ENCODE data around the gene GPR84.
"Not testable (repeated sequence)": the region's sequence is repeated elsewhere in the genome, so short reads cannot be mapped to it uniquely, and the experiment has no call there.

Gene GPR84

DNA sequence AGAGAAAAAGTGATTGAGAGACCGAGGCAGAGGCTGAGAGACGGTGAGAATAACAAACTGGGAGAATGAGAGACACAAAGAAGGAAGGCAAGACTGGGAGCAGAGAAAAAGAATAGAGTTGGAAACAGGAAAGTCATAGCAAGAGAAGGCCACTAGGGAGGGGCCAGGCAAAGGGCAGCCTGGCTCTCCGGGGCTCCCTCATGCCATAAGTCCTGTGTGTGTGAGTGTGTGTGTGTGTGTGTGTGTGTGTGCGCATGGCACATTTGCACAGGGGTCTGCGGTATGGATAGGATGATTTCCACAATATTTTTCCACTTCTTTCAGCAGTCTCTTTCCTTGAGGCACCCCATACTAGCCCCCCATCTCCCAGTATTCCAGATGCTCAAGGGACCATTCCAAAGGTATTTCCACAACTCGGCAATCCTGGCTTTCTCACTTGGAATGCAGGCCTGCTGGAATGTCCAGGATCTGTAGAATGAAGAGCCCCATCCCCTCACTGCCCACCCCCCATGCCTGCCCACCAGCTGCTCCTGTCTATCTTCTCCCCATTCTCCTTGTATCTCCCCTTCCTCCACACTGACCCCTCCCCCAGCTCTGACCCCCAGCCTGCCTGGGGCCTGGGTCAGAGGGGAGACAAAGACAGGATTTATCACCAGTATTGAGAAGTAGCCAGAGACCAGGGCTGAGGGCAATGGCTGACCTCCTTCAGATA, 9.0 kb downstream of the GPR84 start:
- peak; percentile 25 for DNase-seq (ENCODE audit: low read depth)

DNA sequence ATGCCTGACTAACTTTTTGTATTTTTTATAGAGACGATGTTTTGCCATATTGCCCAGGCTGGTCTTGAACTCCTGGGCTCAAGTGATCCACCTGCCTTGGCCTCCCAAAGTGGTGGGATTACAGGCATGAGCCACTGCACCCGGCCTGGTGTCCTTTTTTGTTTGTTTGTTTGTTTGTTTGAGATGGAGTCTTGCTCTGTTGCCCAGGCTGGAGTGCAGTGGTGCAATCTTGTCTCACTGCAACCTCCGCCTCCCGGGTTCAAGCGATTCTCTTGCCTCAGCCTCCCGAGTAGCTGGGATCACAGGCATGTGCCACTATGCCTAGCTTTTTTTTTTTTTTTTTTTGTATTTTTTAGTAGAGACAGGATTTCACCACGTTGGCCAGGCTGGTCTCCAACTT, 10.0 kb downstream of the GPR84 start:
- not testable (repeated sequence) for DNase-seq (ENCODE audit: low read depth)

DNA sequence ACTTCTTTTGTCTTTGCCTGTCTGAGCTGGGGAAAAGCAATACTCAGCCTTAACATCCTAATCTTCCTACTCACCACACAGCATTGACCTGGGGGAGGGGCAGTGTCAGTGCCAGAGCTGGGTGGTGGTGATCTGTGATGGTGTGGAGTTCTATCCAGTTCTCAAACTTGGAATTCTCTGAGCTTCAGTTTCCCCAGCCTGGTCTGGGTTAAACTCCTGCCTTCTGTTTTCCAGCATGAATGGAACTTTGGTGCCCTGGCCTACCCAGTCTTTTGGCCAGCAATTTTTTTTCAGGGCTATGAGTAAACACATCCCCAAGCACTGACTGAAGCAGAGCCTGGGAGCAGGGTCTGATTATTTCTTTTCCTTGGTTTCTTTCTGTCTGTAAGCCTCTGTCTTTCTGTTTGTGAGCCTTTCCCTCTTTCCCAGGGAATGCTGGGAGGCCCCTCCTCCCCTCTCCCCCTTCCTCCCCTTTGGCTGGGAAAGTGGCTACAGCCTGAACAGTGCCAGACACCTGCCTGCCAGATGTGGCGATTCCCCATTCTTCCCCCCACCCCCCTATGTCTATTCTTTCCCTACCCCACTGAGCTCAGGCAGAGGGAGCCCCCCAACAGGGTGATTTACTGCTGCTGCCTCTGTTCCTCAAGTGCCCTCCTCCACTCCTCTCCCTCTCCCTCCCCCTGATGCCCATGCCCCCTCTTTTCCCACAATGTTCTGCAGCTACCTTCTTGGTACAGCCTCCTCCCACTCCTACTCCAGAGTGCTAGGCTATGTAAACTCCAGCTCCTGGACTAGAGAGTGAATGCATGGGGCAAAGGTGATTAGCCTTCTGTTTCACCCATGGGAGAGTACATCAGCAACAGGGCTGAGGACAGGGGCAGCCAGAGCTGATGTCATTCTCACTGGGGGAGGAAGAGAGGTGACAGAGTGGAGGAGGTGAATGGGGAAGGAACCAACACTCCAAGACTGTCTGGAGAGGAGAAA, 11.1 kb downstream of the GPR84 start:
- no peak for DNase-seq (ENCODE audit: low read depth)

DNA sequence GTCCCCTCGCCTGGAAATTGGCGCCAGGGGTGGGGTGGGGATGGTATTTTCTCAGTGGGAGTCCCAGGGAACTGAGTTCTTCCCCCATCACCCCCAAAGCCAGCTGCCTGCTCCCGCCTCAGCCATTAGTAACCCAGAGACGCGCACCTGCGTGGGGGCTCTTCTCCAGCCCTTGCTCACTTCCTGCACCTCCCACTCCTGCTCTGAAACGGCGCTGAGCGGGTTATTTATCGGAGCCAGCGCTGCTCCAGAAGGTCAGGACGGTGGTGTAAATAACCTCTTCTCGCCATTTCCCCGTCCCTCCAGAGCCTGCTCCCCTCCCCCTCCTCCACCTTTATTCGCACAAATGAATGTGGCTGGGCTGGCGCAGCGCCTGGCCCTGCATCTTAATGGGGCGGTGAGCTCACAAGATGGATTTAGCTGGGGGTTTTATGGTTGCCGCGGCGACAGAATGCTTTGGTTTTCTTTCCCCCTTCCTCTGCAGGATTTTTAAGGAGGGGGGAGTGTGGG, 12.2 kb downstream of the GPR84 start:
- DNase-seq (ENCODE audit: low read depth) = peak; percentile 27

DNA sequence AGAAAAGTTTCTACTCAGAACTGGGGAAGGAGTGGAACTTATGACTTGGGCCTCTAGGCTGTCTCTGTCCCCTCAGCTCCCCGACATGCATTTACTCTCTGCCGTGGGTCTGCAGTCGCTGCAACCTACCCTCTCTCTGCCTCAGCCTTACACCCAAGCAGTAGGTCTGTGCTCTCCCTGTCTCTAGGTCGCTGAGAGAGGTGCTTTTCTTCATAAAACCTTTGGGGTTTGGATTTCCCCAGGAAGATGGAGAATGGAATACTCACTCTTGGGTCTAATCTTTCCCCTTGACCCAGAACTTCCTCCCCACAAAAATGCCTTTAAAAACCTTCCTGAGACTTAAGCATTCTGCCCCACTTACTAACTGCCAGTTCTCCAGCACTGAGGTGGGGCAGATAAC, 12.9 kb downstream of the GPR84 start:
- no peak for DNase-seq (ENCODE audit: low read depth)

DNA sequence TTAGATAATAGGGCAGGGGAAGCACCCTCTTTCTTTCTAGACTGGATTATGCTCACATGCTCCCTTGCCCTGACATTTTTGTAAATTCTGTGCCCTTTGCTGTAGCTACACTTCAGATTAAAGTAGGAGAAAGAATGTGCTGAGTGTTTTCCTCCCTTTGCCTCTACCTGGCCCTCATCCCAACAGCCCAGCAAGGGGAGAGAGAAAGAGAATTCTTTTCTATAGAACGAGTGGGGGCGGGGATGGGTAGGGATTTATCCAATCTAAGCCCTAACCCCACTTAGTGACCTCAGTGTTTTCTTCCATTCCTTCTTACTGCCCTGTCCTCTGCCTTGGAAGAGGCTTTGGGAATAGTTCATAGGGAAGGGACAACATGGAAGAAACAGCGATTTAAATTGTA, 13.5 kb downstream of the GPR84 start:
- DNase-seq (ENCODE audit: low read depth) = no peak

DNA sequence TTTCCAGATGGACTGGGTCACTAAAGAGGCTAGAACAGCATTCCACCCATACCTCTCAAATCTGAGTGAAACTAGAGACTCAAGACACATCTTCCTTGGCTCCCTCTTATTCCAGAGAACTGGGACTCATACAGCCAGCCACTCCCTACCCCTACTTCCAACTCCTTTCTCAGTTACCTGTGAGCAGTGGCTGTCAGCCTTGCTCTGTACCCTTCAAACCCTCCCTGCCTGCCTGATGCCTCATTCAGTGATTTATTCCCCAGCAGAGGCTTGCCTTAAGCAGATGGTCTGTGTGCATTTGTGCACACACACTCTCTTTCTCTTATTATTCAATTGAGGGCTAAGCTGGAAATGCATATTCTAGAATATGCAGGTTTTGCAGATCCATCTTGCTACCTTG, 14.6 kb downstream of the GPR84 start:
- no peak for DNase-seq (ENCODE audit: low read depth)

DNA sequence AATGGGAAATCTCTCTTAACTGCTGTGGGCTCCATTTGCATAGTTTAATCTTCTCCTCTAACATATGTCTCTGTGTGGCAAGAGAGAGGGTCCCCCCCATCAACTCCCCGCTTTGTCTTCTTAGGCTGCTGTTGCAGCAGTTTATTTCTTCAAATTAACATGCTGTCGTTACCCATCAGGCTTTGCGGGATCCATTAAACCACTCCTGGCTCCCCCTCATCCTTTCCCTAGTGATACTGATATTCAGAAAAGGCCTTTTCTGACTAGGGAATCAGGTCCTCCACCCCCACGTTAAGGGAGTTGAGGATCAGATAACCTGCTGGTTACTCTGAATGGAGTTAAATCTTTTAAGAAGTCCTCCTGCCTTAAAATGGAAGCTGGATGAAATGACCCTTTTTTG, 15.2 kb downstream of the GPR84 start:
- DNase-seq (ENCODE audit: low read depth) = no peak

DNA sequence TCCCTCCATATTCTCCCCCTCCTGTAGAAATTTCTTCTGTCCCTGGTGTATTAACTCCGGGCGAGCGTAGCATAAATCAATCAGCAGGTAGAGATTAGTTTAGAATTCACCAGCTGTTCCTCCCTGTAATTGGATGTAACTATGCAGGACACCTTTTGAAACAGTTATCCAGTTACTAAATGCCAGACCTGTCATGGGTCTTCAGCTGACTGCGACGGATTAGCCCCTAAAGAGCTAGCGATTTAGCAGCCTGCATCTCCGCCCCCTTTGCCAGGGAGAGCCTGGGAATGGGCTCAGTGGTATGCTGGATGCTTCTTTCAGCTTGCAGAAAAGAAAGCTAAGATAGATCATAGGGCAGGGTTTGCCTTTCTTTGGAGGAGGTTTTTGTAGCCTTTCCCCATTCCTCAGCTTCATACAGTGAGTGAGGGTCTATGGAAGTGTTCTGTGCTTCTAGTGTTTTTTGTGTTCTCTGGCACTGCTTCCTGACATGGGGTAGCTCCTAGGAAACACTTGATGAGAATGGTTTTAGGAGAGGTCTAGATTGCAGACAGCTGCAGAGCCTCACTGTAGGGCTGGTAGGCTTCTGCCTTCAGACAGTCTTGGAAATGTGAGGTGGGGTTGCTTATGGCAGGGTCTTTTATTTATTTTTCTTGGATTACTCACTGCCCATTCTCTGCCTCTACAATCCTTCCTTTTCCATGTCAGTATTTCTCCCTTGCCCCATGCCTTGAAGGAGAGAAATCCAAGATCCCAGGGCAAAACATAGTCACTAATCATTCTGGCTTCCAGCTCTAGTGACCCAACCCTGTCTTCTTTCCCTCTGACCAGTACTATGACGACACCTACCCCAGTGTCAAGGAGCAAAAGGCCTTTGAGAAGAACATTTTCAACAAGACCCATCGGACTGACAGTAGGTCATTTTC, 22.6 kb downstream of the GPR84 start:
- DNase-seq (ENCODE audit: low read depth) = no peak

DNA sequence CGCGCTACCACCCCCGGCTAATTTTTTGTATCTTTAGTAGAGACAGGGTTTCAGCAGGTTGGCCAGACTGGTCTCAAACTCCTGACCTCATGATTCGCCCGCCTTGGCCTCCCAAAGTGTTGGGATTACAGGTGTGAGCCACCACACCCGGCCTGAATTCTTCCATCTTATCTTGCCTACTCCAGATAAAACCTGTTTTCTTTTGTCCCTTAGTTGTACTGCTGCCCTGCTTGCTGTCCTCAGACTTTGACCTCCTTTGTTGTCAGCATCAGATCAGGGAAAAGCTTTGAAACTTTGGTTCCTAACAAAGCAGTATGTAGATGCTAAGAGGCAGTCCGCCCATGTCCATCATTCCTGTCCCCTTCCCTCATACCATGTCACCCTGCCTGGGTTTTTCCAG, 23.4 kb downstream of the GPR84 start:
- DNase-seq (ENCODE audit: low read depth) = no peak

DNA sequence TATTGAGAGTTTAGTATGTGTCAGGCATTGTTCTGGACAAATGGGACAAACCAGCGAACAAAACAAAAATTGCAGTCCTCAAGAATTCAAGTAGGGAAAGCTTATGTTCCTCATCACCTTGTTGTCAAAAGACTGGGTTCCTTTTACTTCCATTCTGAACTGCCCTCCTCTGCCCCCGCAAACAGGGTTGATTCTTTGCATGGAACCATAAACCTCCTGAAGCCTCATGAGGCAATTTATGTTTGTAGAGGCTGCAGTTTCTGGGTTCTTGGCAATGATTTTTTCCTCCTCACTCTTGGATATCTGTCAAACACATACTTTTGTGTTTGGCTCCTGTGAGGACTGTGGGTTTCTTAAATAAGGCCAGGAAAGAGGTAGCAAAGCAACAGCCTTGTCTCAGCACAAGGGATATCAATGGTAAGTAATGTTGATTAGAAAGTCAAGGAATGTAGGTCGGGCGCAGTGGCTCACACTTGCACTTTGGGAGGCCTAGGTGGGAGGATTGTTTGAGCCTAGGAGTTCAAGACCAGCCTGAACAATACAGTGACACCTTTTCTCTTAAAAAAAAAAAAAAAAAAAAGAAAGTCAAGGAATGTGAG, 25.5 kb downstream of the GPR84 start:
- no peak for DNase-seq (ENCODE audit: low read depth)

DNA sequence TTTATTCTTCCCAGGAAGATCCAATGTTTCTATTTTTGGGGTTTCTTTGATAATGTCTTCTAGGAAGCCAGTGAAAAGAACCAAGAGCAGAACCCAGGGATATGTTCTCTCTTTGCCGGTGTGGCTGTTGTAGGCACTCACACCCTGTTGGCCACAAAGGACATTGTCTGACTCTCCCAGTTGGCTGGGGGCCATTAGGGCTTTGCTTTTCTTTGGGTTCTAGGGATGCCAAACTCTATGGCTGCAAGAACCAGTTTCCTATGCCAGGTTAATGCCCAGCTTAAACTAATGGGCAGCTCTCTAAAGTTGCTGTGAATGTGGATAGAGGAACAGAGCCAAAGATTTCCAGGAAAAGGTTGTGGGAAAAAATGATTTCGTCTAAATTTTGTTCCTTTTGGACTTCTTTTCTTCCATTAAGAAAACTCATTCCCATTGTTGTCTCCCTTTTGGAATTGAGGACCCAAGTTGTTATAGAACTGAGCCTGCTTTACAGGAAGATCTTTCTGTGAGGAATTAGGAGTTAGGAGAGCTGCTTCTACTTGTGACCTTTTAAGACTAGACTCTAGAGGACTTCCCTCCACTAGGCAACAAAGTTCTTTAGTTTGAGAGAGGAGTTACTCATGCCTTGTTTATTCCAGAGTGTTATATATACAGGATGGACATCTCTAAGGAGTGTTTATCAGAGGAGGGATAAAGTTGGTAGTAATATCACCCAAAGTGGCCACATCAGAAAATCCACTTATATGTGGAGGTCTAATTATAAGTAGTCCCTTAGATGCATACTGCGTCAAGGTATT, 26.2 kb downstream of the GPR84 start:
- DNase-seq (ENCODE audit: low read depth) = no peak

DNA sequence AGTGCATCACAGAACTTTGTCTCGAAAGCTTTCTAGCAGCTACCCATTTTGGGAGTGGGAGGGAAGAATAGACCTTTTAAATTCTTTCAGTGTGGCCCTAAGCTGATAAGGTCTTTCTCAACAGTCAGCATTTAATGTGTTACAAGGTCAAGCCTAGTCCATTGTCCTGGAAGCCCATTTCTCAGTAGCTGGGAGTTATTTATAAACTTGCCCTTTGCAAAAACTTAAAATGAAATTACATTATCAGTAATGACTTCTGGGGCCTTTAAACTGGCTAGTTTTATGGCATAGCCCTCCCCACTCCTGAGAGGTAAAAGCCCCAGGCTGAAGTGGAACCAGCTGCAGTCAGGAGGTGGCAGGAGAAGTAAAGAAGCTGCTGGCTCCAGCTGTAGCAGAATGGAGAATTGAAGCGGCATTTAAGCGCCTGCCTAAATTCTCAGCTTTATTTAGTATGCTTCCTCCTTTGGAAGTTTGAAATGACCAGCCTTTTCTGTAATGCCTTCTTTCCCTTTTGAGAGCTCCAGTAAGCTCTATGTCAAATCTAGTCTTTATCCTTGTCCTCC, 26.9 kb downstream of the GPR84 start:
- no peak for DNase-seq (ENCODE audit: low read depth)

DNA sequence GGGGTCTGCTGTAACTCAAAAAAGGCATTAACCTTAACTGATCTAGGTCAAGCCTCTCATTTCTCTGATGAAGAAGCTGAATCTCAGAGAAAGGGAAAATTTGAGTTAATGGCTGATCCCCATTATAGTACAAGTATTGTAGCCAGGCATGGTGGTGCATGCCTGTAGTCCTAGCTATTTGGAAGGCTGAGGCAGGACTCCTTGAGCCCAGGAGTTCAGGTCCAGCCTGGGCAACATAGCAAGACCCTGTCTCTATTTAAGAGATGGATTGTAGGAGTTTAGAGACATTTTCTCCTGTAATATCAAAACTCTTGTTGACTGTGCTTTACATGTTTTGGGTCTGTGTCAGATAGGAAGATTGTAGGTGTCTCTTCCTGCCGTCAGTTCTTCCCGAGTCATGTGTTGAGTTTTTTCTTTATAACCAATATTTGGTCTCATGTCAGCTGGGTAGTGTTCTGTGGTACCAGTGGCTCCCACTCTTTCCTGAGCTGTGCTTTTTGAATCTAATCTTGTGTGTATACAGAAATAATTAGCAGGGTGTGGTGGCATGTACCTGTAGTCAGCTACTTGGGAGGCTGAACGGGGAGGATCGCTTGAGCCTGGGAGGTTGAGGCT, 30.8 kb downstream of the GPR84 start:
- DNase-seq (ENCODE audit: low read depth) = no peak

DNA sequence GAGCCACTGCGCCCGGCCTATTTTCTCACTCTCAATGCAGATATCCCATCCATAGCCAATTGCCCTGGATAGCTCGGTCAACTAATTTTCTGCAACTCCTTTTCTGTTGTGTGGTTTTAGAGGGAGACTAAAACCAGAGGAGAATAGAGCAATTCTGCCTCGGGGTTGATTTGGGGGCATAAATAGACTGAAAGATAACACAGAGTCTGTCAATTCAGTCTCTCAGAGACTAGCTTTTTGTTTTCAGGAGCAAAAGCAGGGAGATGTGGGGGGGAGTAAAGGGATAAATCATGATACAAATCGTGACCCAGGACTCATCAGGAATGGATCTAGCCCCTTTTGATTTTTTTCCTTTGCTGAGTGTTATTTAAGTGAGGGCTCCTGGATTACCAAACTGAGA, 32.8 kb downstream of the GPR84 start:
- DNase-seq (ENCODE audit: low read depth) = no peak

DNA sequence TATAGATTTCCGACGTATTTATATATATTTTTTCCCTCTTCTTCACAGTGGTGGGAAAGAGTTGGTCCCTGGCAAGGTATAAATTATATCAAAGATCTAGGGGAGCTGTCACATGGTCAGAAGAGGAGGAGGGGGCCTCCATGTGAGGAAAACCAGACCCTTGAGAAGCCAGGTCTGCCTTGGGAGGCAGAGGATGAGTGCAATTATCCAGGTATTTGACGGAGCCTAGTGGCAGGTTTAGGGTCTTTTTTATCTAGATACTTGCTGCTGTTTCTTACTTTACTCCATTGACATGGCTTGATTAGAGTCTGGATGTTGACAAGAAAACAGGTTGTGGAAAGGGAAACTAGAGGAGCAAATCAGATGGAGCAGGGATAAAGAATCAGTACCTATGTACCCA, 33.8 kb downstream of the GPR84 start:
- DNase-seq (ENCODE audit: low read depth) = no peak

DNA sequence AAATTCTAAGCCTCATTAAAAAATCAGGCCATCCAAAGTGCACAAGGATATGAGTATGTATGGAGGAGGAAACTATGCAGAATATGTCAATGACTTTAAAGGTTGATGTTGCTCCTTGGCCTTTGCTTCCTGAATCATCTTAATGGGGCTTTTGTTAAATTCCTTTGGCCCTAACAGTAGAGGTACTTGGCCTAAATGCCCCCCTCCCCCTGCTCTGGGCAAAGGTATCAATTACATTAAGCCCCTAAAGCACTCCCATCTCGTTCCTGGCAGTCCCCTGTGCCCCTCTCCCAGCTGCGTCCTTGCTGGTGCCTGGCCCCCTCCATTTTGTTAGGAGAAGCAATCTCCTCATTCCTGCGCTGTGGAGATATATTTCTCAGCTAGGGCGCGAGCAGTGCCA, 34.5 kb downstream of the GPR84 start:
- peak; percentile 44 for DNase-seq (ENCODE audit: low read depth)

DNA sequence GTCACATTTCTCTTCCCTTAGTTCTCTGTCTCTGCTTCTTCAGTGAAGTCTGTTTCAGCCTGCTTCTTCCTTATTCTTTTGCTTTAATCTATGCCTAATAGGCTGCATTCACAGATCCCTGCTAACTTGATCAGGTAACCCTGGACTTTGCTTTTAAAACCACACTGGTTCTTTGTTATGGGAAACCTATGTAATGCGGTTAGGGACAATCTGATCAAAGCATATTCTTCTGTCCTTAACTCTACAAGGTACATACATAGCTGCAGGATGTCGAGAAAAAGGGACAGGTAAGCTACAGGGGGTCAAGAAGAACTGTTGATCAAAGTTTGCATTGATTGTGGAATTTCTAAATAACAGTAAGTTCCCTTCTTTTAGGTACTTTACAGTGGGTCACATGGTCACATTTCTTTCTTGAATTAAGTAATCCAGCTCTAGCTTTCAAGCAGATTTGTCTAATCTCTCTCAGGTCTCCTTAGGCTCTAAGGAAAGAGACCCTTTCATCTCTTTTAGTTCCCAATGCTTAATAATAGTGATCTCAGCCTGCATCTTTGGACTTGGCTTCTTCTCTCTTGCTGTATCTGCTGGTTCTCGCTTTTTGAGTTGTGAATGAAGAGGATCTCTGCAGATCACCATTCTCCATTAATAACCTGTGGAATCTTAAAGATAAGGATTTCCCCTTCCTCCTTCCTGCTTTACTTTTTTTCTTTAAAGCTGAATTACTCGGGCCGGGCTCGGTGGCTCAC, 35.5 kb downstream of the GPR84 start:
- DNase-seq (ENCODE audit: low read depth) = no peak

DNA sequence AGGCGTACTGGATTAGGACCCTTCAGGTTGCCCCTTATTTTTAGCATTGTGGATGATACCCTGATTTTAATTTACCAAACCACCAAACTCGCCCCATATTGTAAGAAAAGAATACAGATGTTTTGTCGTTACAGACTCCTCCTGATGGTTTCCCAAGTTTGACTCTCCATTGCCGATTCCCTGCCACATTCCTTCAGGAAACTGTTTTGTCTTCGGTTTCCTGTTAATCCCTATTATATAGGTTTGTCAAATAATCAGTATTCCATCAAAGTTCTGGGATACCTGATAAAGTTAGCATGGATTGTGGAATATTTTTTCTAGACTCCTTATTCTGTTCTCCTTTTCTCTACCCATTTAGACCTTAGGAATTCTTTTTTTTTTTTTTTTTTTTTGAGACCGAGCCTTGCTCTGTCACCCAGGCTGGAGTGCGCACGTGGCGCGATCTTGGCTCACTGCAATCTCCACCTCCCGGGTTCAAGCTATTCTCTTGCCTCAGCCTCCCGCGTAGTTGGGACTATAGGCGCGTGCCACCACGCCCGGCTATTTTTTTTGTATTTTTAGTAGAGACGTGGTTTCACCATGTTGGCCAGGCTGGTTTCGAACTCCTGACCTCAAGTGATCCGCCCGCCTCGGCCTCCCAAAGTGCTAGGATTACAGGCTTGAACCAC, 38.7 kb downstream of the GPR84 start:
- DNase-seq (ENCODE audit: low read depth) = not testable (repeated sequence)

Data from ELR (cell line).